HL-60 (cell line): ENCODE measurements around the gene SMG6.

Source experiments
- DNase-seq, 2 experiments: peaks; one replicate each; pipeline ENCODE4 v3.0.0-alpha.2; 2010 to 2020; ENCODE audit warnings: low read depth in 1 of 2, low spot score in 1 of 2
- H3K27ac ChIP-seq: fragments of 250-450 bp; sonication (Bioruptor Pico); replicated peaks from 2 replicates; pipeline ENCODE4 v1.5.1; 2020; ENCODE audit warnings: mild to moderate bottlenecking, moderate library complexity
- H3K27me3 ChIP-seq: fragments of 250-450 bp; sonication (Bioruptor Pico); 2 replicates; pipeline ENCODE4 v1.5.1; 2021; ENCODE audit warnings: mild to moderate bottlenecking, moderate library complexity; ENCODE audit not compliant: insufficient read depth, poor library complexity, severe bottlenecking
- H3K4me3 ChIP-seq: replicated peaks from 2 replicates; pipeline ENCODE4 v1.5.1; 2011; ENCODE audit warnings: mild to moderate bottlenecking, control low read depth, low read length; ENCODE audit not compliant: insufficient read depth
- GABPA ChIP-seq: IDR thresholded peaks from 2 replicates; pipeline ENCODE4 v1.6.1; 2012; ENCODE audit warnings: low read depth
- POLR2AphosphoS5 ChIP-seq: IDR thresholded peaks from 2 replicates; pipeline ENCODE4 v1.6.1; 2012; ENCODE audit warnings: low read depth
- SPI1 ChIP-seq: IDR thresholded peaks from 2 replicates; pipeline ENCODE4 v1.6.1; 2012; ENCODE audit warnings: low read depth, mild to moderate bottlenecking, borderline replicate concordance
- TF ChIP-seq, protein P1 (sequence below): IDR thresholded peaks from one replicate; pipeline ENCODE4 v1.5.1; 2011; ENCODE audit warnings: low read length, control low read depth, inconsistent platforms; ENCODE audit not compliant: insufficient read depth
- TF ChIP-seq, protein P2 (sequence below): IDR thresholded peaks from 2 replicates; pipeline ENCODE4 v1.6.1; 2012; ENCODE audit warnings: low read depth; ENCODE audit not compliant: insufficient replicate concordance

Gene SMG6

DNA sequence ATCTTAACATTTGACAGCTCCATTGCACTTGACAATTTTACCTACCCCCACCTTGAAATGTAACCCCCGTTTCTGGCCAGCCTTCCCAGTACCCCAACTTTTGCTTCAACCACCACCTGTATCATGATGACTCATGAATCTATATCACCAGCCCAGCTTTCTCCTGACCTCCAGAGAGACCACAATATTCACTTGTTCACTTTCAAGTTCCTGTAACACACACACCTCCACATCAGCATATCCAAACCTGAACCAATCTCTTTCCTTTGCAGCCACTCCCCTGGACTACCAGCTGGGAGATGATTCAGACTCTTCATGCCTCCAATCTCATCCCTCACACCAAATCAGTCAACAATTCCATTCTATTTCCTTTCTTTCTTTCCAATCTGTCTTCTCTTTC, 8.0 kb downstream of the SMG6 start:
- DNase-seq: no peak
- no peak for TF ChIP-seq GABPA
- TF ChIP-seq POLR2AphosphoS5: no peak
- no peak for TF ChIP-seq SPI1
- TF ChIP-seq, protein P1, sequence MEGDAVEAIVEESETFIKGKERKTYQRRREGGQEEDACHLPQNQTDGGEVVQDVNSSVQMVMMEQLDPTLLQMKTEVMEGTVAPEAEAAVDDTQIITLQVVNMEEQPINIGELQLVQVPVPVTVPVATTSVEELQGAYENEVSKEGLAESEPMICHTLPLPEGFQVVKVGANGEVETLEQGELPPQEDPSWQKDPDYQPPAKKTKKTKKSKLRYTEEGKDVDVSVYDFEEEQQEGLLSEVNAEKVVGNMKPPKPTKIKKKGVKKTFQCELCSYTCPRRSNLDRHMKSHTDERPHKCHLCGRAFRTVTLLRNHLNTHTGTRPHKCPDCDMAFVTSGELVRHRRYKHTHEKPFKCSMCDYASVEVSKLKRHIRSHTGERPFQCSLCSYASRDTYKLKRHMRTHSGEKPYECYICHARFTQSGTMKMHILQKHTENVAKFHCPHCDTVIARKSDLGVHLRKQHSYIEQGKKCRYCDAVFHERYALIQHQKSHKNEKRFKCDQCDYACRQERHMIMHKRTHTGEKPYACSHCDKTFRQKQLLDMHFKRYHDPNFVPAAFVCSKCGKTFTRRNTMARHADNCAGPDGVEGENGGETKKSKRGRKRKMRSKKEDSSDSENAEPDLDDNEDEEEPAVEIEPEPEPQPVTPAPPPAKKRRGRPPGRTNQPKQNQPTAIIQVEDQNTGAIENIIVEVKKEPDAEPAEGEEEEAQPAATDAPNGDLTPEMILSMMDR: no peak
- Histone ChIP-seq H3K4me3 (no peak overlapping the region), H3K27me3 (no peaks in the 10 kb centered on the region), H3K27ac (no peak overlapping the region)

DNA sequence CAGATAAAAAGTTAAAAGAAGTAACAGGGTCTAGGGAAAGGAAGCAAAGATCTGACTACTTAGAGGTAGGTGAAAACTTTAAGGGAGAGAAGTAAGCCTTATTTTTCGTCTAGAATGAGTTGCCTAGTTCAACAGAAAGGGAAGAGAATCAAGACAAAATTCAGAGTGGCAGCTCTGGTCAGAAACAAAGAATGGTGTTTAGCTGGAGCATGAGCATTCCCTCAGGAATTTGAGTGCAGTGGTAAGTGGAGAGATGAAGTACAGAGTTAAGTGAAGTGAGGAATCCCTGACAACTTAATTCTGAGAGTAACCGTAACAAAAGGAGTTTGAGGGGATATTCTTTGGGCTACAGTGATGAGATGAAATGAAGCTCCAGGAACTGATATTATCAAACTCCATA, 11.5 kb downstream of the SMG6 start:
- Histone ChIP-seq H3K27ac (no peak overlapping the region), H3K27me3 (no peaks in the 10 kb centered on the region), H3K4me3 (no peak overlapping the region)
- no peak for DNase-seq
- TF ChIP-seq, protein P1: no peak
- TF ChIP-seq POLR2AphosphoS5 (no peak), GABPA (no peak), SPI1 (no peak)
- TF ChIP-seq, protein P2, sequence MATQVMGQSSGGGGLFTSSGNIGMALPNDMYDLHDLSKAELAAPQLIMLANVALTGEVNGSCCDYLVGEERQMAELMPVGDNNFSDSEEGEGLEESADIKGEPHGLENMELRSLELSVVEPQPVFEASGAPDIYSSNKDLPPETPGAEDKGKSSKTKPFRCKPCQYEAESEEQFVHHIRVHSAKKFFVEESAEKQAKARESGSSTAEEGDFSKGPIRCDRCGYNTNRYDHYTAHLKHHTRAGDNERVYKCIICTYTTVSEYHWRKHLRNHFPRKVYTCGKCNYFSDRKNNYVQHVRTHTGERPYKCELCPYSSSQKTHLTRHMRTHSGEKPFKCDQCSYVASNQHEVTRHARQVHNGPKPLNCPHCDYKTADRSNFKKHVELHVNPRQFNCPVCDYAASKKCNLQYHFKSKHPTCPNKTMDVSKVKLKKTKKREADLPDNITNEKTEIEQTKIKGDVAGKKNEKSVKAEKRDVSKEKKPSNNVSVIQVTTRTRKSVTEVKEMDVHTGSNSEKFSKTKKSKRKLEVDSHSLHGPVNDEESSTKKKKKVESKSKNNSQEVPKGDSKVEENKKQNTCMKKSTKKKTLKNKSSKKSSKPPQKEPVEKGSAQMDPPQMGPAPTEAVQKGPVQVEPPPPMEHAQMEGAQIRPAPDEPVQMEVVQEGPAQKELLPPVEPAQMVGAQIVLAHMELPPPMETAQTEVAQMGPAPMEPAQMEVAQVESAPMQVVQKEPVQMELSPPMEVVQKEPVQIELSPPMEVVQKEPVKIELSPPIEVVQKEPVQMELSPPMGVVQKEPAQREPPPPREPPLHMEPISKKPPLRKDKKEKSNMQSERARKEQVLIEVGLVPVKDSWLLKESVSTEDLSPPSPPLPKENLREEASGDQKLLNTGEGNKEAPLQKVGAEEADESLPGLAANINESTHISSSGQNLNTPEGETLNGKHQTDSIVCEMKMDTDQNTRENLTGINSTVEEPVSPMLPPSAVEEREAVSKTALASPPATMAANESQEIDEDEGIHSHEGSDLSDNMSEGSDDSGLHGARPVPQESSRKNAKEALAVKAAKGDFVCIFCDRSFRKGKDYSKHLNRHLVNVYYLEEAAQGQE: no peak

DNA sequence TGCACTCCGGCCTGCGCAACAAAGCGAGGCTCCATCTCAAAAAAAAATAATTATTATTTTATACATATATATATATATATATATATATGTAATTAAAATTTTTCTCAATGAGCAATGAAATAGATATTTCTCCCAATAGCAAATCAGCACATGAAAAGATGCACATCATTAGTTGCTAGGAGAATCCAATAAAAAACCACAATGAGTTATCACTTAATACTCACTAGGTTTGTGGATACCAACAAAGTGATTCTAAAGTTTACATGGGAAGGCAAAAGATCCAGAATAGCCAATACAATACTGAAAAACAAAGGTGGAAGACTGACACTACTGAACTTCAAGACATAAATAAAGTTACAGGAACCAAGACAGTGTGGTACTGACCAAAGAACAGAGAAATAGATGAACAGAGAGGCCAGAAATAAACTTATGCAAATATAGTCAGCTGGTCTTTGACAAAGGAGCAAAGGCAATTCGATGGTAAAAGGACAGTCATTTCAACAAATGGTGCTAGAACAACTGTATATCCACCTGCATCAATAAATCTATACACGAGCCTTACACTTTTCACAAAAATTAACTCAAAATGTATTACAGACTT, 13.6 kb downstream of the SMG6 start:
- H3K4me3 ChIP-seq: no peak overlapping the region
- no peak for DNase-seq

More for the DNA sequence above, 13.6 kb downstream of the SMG6 start:
- Histone ChIP-seq H3K27me3 (no peaks in the 10 kb centered on the region), H3K27ac (no peak overlapping the region)
- TF ChIP-seq SPI1 (no peak), POLR2AphosphoS5 (no peak), GABPA (no peak)
- TF ChIP-seq, protein P1: no peak
- TF ChIP-seq, protein P2: no peak
